ENCODE results near the gene LTA4H.

LTA4H gene

GRCh38 chr12:96048393-96048969, 13.1 kb upstream of the LTA4H start:
- peak overlapping the region; percentile 51; the same call in 1 of the 2 replicates for H3K27ac ChIP-seq
- no peak for TF ChIP-seq CTCF (conservative IDR thresholded peaks at IDR 0.05)

DNA sequence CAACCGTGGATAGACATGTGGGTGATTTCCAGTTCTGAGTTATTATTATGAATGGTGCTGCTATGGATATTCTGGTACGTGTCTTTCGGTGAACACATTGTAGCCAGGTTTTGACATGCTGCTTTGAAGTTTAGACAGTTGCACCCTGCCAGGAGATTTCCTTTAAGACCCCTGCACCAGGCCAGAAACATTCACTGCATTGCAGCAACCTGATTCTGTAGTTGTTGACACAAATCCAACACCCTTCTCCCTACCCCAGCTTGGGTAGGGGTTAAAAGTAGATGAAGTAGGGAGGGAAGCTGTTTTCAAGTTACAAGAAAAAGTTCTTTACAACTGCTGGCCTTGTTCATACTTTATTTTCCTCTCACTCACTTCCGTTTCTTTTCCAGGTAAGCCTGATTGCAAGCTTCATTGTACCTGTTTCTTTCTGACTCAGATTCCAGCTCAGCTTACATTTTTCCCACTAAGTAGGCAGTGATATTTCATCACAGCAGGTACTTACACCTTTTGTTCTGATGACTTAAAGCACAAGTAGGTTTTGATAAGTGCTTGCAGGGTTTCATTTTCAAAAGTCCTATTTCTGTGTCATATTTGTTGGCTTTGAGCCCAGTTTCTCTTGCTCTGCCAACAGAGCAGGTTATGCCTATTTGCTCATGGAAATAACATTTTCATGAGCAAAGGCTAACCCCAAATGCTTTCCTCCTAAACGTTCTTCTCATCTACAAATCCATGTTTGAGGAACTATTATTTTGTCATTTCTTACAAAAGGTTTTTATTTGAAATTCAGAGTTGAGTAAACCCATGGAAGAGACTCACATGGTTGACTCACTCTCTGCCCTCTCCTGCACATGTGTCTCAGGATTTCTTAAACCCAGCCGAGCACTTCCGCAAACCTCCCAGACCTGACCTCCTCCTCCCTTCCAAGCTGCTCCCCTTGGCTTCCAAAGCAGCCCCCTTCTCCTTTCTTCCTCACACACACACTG, 12.1 kb upstream of the LTA4H start:
- no peak for TF ChIP-seq ZFX (IDR thresholded peaks at IDR 0.05)
- TF ChIP-seq CTCF (conservative IDR thresholded peaks at IDR 0.05), result no peak
- peak overlapping the region; percentile 51 for H3K27ac ChIP-seq

GRCh38 chr12:96046543-96047228, 11.3 kb upstream of the LTA4H start:
- H3K27ac ChIP-seq, result no peak overlapping the region

DNA sequence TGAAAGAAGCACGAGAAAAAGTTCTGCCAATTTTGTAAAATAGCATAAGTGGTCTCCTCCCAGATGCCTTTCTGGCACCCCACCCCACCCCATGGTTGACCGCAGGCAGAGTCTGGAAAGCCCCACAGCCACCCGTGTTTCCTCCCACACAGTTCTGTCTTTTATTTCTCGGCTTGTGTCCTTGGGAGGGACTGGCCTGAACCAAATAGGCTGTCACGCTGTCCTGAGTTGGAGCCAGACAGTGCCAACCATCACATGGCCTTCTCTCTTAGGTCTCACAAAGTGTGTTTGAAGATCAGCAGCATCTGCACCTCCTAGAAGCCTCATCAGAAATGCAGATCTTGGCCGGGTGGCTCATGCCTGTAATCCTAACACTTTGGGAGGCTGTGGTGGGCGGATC, 10.2 kb upstream of the LTA4H start:
- TF ChIP-seq CTCF (conservative IDR thresholded peaks at IDR 0.05), result no peak
- no peak for TF ChIP-seq ZFX (IDR thresholded peaks at IDR 0.05)
- H3K27ac ChIP-seq, result no peak overlapping the region

More at GRCh38 chr12:96046543-96047228, 11.3 kb upstream of the LTA4H start:
- TF ChIP-seq ZFX (IDR thresholded peaks at IDR 0.05) (no peak), CTCF (conservative IDR thresholded peaks at IDR 0.05) (no peak)

- no peak overlapping the region for H3K27ac ChIP-seq
- TF ChIP-seq ZFX (IDR thresholded peaks at IDR 0.05) (no peak), CTCF (conservative IDR thresholded peaks at IDR 0.05) (no peak)
These were observed 9.5 kb upstream of the LTA4H start for GRCh38 chr12:96044943-96045290.

DNA sequence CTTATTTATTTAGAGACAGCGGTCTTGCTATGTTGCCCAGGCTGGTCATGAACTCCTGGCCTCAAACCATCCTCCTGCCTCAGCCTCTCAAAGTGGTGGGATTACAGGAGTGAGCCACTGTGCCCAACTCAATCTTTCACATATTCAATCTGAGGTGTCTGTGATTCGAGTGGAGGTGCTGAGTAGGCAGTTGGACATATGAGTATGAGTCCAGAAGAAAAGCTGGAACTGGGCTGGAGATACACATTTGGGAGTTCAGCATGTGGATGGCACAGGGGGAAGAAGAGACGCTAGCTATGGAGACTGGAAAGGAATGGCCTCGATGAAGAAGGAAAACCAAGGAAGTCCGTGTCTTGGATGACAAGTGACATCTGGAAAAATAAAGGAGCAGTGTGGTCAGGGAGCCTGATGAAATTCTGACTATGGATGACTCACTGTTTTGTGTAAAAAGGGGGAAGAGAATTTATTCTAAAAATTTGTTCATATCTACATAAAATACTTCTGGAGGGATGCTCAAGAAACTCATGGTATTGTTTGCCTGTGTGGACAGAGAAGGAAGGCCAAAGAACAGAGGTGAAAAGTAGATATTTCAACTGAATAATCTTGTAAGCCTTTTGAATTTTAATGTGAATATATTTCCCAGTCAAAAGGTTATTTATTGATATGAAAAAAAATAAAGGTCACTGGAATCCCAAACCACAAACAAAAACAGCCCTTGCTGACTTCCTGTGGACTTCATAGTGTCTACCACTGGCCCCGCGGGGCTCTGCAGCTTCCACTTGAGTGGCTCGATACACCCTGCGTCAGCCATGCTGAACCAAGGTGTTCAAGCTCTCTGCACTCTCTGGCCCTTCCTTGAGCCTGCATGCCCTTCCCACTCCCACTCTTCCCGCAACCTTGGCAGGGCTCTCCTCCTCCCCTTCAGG, 8.9 kb upstream of the LTA4H start:
- H3K27ac ChIP-seq, result no peak overlapping the region
- TF ChIP-seq ZFX (IDR thresholded peaks at IDR 0.05), result no peak
- no peak for TF ChIP-seq CTCF (conservative IDR thresholded peaks at IDR 0.05)
